A549 (cell line): ENCODE measurements around the gene ZNF821. TPM values are rescaled to one million over a fixed set of nuclear protein-coding genes. Genes with fewer than 3 reads are reported as not detected.

Source experiments
- ATAC-seq, 2 experiments: fragments of 200-7000 bp in 1 of 2; fragments of >200 bp in 1 of 2; cut with Nextera tagmentation in 1 of 2; cut with Tn5 transposase in 1 of 2; 3 replicates each; pipeline versions ENCODE4 v1.8.0 to v1.9.1; 2018 to 2020; ENCODE audit warnings: mild to moderate bottlenecking in 1 of 2, moderate library complexity in 1 of 2
- CTCF ChIA-PET: fragments of 300-600 bp; sonication (Branson Sonifier 250); formaldehyde crosslinking; extraction: SDS; loops from one replicate; lab custom pipeline; 2021; ENCODE audit warnings: antibody characterized with exemption, inconsistent platforms; lab: Yijun Ruan, JAX
- POLR2A ChIA-PET: fragments of 350-600 bp; formaldehyde crosslinking; extraction: SDS; loops from one replicate; lab custom pipeline; 2021; ENCODE audit warnings: antibody characterized with exemption, inconsistent platforms; lab: Yijun Ruan, JAX
- DNase-seq, 2 experiments: peaks; one replicate each; pipeline versions ENCODE4 v3.0.0 to v3.0.0-alpha.2; 2011 to 2016; ENCODE audit warnings: low read depth in 1 of 2, low spot score in 1 of 2
- FAIRE-seq: peaks from 2 replicates; lab custom pipeline; 2011; peaks lifted over from hg19 to GRCh38; lab: Jason Lieb, UNC
- H3K27ac ChIP-seq, 2 experiments: fragments of >200 bp; sonication (Bioruptor Twin); formaldehyde crosslinking; 3 replicates each; pipeline ENCODE4 v1.5.1; 2016 to 2017
- H3K4me1 ChIP-seq: fragments of >200 bp; sonication (Bioruptor Twin); formaldehyde crosslinking; 3 replicates; pipeline ENCODE4 v1.6.1; 2016
- H3K4me2 ChIP-seq: fragments of >200 bp; sonication (Bioruptor Twin); formaldehyde crosslinking; 3 replicates; pipeline ENCODE4 v1.6.1; 2016
- H3K4me3 ChIP-seq: fragments of >200 bp; sonication (Bioruptor Twin); formaldehyde crosslinking; 3 replicates; pipeline ENCODE4 v1.5.1; 2016
- H3K9me3 ChIP-seq: fragments of >200 bp; sonication (Bioruptor Twin); formaldehyde crosslinking; 3 replicates; pipeline ENCODE4 v1.6.1; 2016
- BHLHE40 ChIP-seq: IDR thresholded peaks from 2 replicates; pipeline ENCODE4 v1.6.1; 2012; ENCODE audit warnings: low read depth, low read length, inconsistent platforms
- ESRRA ChIP-seq: fragments of 150-350 bp; IDR thresholded peaks from 2 replicates; pipeline ENCODE4 v1.6.1; 2014; ENCODE audit warnings: mild to moderate bottlenecking, low read length, borderline replicate concordance
- FOSL2 ChIP-seq, 2 experiments: fragments of 450-650 bp in 1 of 2; fragments of >200 bp in 1 of 2; sonication (Bioruptor Twin) in 1 of 2; formaldehyde crosslinking; IDR thresholded peaks; 2 replicates each; pipeline versions ENCODE4 v1.5.0 to v1.6.1; 2016 to 2020; ENCODE audit warnings: mild to moderate bottlenecking in 1 of 2, moderate library complexity in 1 of 2
- GATA3 ChIP-seq: IDR thresholded peaks from 2 replicates; pipeline ENCODE4 v1.6.1; 2012; ENCODE audit warnings: borderline replicate concordance
- JUN ChIP-seq, 2 experiments: fragments of >200 bp; sonication (Bioruptor Twin); formaldehyde crosslinking; IDR thresholded peaks; 2 replicates in 1 of 2; 3 replicates in 1 of 2; pipeline ENCODE4 v1.6.1; 2016 to 2017
- JUNB ChIP-seq: fragments of >200 bp; sonication (Bioruptor Twin); formaldehyde crosslinking; IDR thresholded peaks from 2 replicates; pipeline ENCODE4 v1.6.1; 2016
- KDM5A ChIP-seq: fragments of 200-600 bp; sonication (generic); IDR thresholded peaks from 2 replicates; pipeline ENCODE4 v1.6.1; 2016; ENCODE audit warnings: antibody characterized with exemption, mild to moderate bottlenecking
- MAX ChIP-seq: IDR thresholded peaks from 2 replicates; pipeline ENCODE4 v1.6.1; 2012
- NPAS2 ChIP-seq: fragments of 250-450 bp; sonication (Bioruptor Pico); IDR thresholded peaks from 2 replicates; pipeline ENCODE4 v1.8.0; 2022; ENCODE audit warnings: mild to moderate bottlenecking, moderate library complexity, borderline replicate concordance
- POLR2AphosphoS2 ChIP-seq: conservative IDR thresholded peaks from 2 replicates; pipeline ENCODE4 v1.6.1; 2012; ENCODE audit warnings: low read length, improper control_type of control experiment, inconsistent platforms
- RAD21 ChIP-seq, 2 experiments: fragments of >200 bp in 1 of 2; sonication (Bioruptor Twin) in 1 of 2; formaldehyde crosslinking in 1 of 2; IDR thresholded peaks in 1 of 2; conservative IDR thresholded peaks in 1 of 2; 2 replicates in 1 of 2; 3 replicates in 1 of 2; pipeline ENCODE4 v1.6.1; 2012 to 2018; ENCODE audit warnings: inconsistent platforms in 1 of 2
- SREBF2 ChIP-seq: fragments of 450-650 bp; IDR thresholded peaks from 2 replicates; pipeline ENCODE4 v1.6.1; 2014; ENCODE audit warnings: mild to moderate bottlenecking, moderate library complexity
- TP53 ChIP-seq: fragments of 250-450 bp; sonication (Bioruptor Pico); IDR thresholded peaks from 2 replicates; pipeline ENCODE4 v1.5.0; 2021; ENCODE audit warnings: mild to moderate bottlenecking, moderate library complexity
- ZNF302 ChIP-seq: fragments of 250-450 bp; sonication (Bioruptor Pico); IDR thresholded peaks from 2 replicates; pipeline ENCODE4 v1.9.0; 2021; ENCODE audit warnings: inconsistent platforms, mild to moderate bottlenecking, moderate library complexity
- WGBS: methylation state at CpG from one replicate; pipeline ENCODE4 v1.1.6; 2017; ENCODE audit errors: missing lambda C conversion rate; 5-methylcytosine and 5-hydroxymethylcytosine counted together
- polyA plus RNA-seq, 4 experiments: library from polyadenylated mRNA; depleted of rRNA in 3 of 4; stranded (reverse); fragments of >200 nt; fragmentation: RNase III in 1 of 4; extraction: RNeasy Plus Mini Kit Qiagen cat#74134 plus additional on column Dnase treatment in 1 of 4; gene quantifications; 2 replicates in 3 of 4; 3 replicates in 1 of 4; pipeline ENCODE4 v1.2.3, GENCODE V29; 2011 to 2017
- TF ChIP-seq, protein P1 (sequence below): IDR thresholded peaks from 2 replicates; pipeline ENCODE4 v1.6.1; 2012; ENCODE audit warnings: low read depth, borderline replicate concordance
- TF ChIP-seq, protein P2 (sequence below): fragments of 250-450 bp; sonication (Bioruptor Pico); IDR thresholded peaks from 2 replicates; pipeline ENCODE4 v1.5.0; 2021; ENCODE audit warnings: mild to moderate bottlenecking, moderate library complexity, borderline replicate concordance
- TF ChIP-seq, protein P3 (sequence below): fragments of >200 bp; sonication (Bioruptor Twin); formaldehyde crosslinking; IDR thresholded peaks from 2 replicates; pipeline ENCODE4 v1.6.1; 2016
- TF ChIP-seq, protein P4 (sequence below): fragments of 200-600 bp; sonication (generic); IDR thresholded peaks from 2 replicates; pipeline ENCODE4 v1.6.1; 2016; ENCODE audit warnings: antibody characterized with exemption, mild to moderate bottlenecking, moderate library complexity

The ZNF821 gene
- polyA plus RNA-seq, 2 of the 4 experiments (the other 2 are of a cell fraction), result 3.8 to 4.5 TPM

DNA sequence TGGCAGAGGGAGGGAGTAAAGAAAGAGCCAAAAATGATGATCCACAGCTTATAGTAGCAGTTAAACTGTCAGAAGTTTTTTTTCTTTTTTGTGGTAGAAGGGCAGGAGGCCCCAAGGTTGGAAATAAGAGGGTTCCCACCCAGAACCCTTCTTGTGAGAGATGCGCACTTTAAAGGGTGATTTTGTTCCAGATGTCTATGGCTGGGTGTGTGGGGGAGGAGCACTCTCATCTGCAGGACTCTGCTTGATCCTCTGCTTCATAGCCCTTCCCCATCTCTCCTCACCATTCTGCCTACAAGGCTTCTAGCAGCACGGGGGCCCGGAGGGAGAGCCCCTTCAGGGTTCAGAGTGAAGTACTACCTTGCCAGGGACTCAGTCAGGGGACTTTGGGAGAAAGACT, 31.8 kb downstream of the ZNF821 start (continued):
- TF ChIP-seq NPAS2, result no peak

DNA sequence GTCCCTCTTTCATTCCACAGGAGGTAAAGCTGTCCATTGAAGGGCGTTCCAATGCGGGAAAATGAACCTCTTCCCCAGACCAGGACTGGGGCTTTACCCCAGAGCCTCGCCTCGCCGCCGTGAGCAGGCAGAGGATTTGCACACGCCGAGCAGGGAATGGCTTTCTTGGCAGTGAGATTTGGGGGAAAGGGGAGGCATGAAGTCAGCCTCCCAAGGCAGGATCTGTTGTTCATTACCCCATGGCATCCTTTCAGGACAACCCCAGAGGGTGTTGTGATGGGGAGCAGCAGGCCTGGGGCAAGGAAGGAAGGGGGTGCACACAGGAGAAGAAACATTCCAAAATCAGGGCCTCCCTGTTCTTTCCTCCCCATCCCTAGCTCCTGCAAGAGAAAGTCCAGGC, 32.2 kb downstream of the ZNF821 start:
- WGBS, result 95% methylated on average over 8 of the region's 8 CpGs
- Histone ChIP-seq H3K4me2 (no peak overlapping the region), H3K4me3 (no peak overlapping the region), H3K27ac (no peak overlapping the region)
- DNase-seq (no peak), FAIRE-seq (no peak), ATAC-seq (no peak; a peak in 1 of 6 replicates)
- CTCF ChIA-PET, result interaction anchor here (1.1 to 2.2 kb wide), 3 partner anchors 31 to 110 kb away, joined by 3 to 10 read pairs (median 9); no protein-coding TSS in a partner anchor
- TF ChIP-seq JUN (IDR thresholded peaks at IDR 0.05) (no peak), ZNF302 (CRISPR knock-in tag) (no peak), MAX (no peak), KDM5A (no peak), RAD21 (conservative IDR thresholded peaks at IDR 0.05 in 1 of 2, IDR thresholded peaks at IDR 0.05 in 1 of 2) (no peak), GATA3 (no peak), JUNB (no peak), NPAS2 (no peak)
- TF ChIP-seq, protein P1, sequence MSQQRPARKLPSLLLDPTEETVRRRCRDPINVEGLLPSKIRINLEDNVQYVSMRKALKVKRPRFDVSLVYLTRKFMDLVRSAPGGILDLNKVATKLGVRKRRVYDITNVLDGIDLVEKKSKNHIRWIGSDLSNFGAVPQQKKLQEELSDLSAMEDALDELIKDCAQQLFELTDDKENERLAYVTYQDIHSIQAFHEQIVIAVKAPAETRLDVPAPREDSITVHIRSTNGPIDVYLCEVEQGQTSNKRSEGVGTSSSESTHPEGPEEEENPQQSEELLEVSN, result no peak
- TF ChIP-seq, protein P2, sequence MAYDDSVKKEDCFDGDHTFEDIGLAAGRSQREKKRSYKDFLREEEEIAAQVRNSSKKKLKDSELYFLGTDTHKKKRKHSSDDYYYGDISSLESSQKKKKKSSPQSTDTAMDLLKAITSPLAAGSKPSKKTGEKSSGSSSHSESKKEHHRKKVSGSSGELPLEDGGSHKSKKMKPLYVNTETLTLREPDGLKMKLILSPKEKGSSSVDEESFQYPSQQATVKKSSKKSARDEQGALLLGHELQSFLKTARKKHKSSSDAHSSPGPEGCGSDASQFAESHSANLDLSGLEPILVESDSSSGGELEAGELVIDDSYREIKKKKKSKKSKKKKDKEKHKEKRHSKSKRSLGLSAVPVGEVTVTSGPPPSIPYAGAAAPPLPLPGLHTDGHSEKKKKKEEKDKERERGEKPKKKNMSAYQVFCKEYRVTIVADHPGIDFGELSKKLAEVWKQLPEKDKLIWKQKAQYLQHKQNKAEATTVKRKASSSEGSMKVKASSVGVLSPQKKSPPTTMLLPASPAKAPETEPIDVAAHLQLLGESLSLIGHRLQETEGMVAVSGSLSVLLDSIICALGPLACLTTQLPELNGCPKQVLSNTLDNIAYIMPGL (CRISPR knock-in tag), result no peak
- TF ChIP-seq, all 56 proteins: peak for 0
- peaks cover 6% of the 10 kb centered on the region for H3K4me1 ChIP-seq
- POLR2A ChIA-PET, result no interaction called here
- H3K9me3 ChIP-seq, result no peaks in the 10 kb centered on the region

- H3K9me3 ChIP-seq, result no peaks in the 10 kb centered on the region
- ChIA-PET CTCF (interaction anchor here (2.4 kb wide), 1 partner anchor 34 kb away, joined by 11 read pairs; no protein-coding TSS in a partner anchor), POLR2A (no interaction called here)
- DNase-seq (no peak), FAIRE-seq (no peak)
- H3K4me2 ChIP-seq, result no peak overlapping the region
- H3K4me3 ChIP-seq, result no peak overlapping the region
- WGBS, result 91% methylated on average over 6 of the region's 6 CpGs
- H3K27ac ChIP-seq, result no peak overlapping the region
- TF ChIP-seq FOSL2 (IDR thresholded peaks at IDR 0.05), result no peak
- no peak for TF ChIP-seq FOSL2 (CRISPR knock-in tag; IDR thresholded peaks at IDR 0.05)
- no peak for TF ChIP-seq POLR2AphosphoS2
- TF ChIP-seq, protein P3, sequence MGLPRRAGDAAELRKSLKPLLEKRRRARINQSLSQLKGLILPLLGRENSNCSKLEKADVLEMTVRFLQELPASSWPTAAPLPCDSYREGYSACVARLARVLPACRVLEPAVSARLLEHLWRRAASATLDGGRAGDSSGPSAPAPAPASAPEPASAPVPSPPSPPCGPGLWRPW, result no peak
- no peak for TF ChIP-seq SREBF2
- TF ChIP-seq, protein P4, sequence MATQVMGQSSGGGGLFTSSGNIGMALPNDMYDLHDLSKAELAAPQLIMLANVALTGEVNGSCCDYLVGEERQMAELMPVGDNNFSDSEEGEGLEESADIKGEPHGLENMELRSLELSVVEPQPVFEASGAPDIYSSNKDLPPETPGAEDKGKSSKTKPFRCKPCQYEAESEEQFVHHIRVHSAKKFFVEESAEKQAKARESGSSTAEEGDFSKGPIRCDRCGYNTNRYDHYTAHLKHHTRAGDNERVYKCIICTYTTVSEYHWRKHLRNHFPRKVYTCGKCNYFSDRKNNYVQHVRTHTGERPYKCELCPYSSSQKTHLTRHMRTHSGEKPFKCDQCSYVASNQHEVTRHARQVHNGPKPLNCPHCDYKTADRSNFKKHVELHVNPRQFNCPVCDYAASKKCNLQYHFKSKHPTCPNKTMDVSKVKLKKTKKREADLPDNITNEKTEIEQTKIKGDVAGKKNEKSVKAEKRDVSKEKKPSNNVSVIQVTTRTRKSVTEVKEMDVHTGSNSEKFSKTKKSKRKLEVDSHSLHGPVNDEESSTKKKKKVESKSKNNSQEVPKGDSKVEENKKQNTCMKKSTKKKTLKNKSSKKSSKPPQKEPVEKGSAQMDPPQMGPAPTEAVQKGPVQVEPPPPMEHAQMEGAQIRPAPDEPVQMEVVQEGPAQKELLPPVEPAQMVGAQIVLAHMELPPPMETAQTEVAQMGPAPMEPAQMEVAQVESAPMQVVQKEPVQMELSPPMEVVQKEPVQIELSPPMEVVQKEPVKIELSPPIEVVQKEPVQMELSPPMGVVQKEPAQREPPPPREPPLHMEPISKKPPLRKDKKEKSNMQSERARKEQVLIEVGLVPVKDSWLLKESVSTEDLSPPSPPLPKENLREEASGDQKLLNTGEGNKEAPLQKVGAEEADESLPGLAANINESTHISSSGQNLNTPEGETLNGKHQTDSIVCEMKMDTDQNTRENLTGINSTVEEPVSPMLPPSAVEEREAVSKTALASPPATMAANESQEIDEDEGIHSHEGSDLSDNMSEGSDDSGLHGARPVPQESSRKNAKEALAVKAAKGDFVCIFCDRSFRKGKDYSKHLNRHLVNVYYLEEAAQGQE, result no peak
- no peak for TF ChIP-seq ESRRA
- no peak for TF ChIP-seq TP53 (CRISPR knock-in tag)
- TF ChIP-seq BHLHE40, result no peak
- TF ChIP-seq, all 56 proteins: peak for 0
- no peak for ATAC-seq
- peaks cover 7% of the 10 kb centered on the region for H3K4me1 ChIP-seq
Observed at GRCh38 chr16:71848622-71849021, 35.4 kb downstream of the ZNF821 start.
